ENCODE results near the gene SLC25A21.

- no peak for TF ChIP-seq CTCF (IDR thresholded peaks at IDR 0.05)
- no peak for TF ChIP-seq POLR2A (IDR thresholded peaks at IDR 0.05)
Observed at GRCh38 chr14:37093364-37093763, 79.0 kb downstream of the SLC25A21 start.

Measured in esophagus squamous epithelium (tissue), 4 donors.